HuH-7.5 (cell line): Measurements from ENCODE around the gene RTN4RL2.
A peak's percentile ranks its signal among the peaks of the same experiment; 100 is the strongest.
"Not testable (repeated sequence)": the region's sequence is repeated elsewhere in the genome, so short reads cannot be mapped to it uniquely, and the experiment has no call there.

Experiments
- DNase-seq: peaks from one replicate; pipeline ENCODE4 v3.0.0; 2011; ENCODE audit warnings: low spot score

The RTN4RL2 gene

GRCh38 chr11:57432714-57433163, 27.6 kb upstream of the RTN4RL2 start:
- no peak for DNase-seq

- DNase-seq = peak; percentile 93
Observed at GRCh38 chr11:57434640-57435546, 25.4 kb upstream of the RTN4RL2 start.

GRCh38 chr11:57436031-57436430, 24.3 kb upstream of the RTN4RL2 start:
- no peak for DNase-seq

- DNase-seq = peak; percentile 52
Observed at GRCh38 chr11:57438345-57439285, 21.7 kb upstream of the RTN4RL2 start.

GRCh38 chr11:57439786-57440185, 20.5 kb upstream of the RTN4RL2 start:
- no peak for DNase-seq

GRCh38 chr11:57440744-57441414, 19.4 kb upstream of the RTN4RL2 start:
- peak; percentile 77 for DNase-seq

GRCh38 chr11:57444362-57445121, 15.8 kb upstream of the RTN4RL2 start:
- DNase-seq = no peak

- DNase-seq = not testable (repeated sequence)
Observed at GRCh38 chr11:57445122-57445394, 15.3 kb upstream of the RTN4RL2 start.

- no peak for DNase-seq
Observed at GRCh38 chr11:57446055-57446454, 14.3 kb upstream of the RTN4RL2 start.

GRCh38 chr11:57453543-57454177, 6.7 kb upstream of the RTN4RL2 start:
- DNase-seq = peak; percentile 91

- DNase-seq = peak; percentile 98
Observed at GRCh38 chr11:57456960-57457642, 3.2 kb upstream of the RTN4RL2 start.

GRCh38 chr11:57457643-57458023, 2.7 kb upstream of the RTN4RL2 start:
- no peak for DNase-seq

GRCh38 chr11:57458060-57458409, 2.3 kb upstream of the RTN4RL2 start:
- peak; percentile 67 for DNase-seq

- peak; percentile 97 for DNase-seq
Observed at GRCh38 chr11:57458410-57459163, 1.7 kb upstream of the RTN4RL2 start.

- DNase-seq = peak; percentile 75
Observed at GRCh38 chr11:57459164-57460021, 935 bp upstream of the RTN4RL2 start.

GRCh38 chr11:57460758-57461749, 726 bp downstream of the RTN4RL2 start:
- peak; percentile 83 for DNase-seq

GRCh38 chr11:57461841-57462489, 1.6 kb downstream of the RTN4RL2 start:
- DNase-seq = no peak
